HG03469 (cell line): Measurements from ENCODE around the gene PHF13.

ENCODE experiments used
- ATAC-seq: cut with Tn5 transposase; IDR thresholded peaks from one replicate; pipeline ENCODE4 v1.9.1; 2021; ENCODE audit warnings: mild to moderate bottlenecking, moderate library complexity, moderate number of reproducible peaks; ENCODE audit not compliant: unreplicated experiment

The PHF13 gene

DNA sequence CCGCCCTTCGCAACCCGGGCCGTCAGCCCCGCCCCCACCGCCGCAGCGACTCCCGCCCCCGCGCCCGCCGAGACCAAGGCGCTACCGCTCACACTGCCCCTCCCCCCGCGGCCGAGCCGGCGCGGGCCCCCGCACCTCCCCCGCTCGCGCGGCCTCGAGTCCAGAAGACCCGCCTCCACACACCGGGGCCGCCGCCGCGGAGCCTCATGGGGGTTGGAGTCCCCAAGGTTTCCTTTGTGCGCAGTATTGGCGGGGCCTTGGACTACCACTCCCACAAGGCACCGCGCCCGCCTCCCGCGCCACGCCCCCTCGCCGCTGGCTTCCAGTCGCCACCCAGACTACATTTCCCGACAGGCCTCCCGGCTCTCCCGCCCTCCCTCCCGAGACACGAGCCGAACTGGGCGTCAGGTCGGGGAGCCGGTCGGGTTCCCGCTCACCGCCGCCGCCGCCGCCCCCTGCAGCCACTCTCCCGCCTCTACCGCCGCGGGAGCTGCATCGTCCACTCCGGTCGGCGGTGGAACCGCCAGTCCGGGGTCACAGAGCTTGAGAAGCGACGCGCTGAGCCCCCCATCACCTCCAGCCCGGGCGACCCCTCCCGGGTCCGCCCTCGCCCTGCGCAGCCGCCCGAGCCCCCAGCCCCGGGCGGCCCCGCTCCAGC lies at the start of gene PHF13:
Gene PHF13, plus strand, starts transcription at position 371 of the 658 bp plus-strand sequence. CDS start 336 bp downstream, outside the sequence.
- ATAC-seq, result peak; percentile 81

DNA sequence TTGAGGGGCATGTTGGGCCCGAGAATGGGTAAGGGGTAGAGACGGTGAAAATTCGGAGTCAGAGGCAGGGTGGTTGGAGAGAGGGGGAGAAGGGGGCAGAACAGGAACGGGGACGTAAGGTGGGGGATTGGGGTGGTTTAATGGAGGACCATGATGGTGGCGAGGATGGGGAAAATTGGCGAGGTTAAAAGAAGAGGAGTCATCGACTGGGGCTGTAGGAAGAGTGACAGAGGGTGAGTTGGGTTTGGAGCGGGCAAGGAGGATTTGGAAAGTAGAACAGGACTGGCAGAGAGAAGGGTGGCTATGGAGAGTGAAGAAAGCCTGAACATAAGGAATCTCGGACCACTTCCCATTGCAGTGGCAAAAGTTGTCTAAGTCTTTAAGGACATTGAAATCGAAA lies 44.5 kb upstream of the PHF13 start:
- no peak for ATAC-seq

DNA sequence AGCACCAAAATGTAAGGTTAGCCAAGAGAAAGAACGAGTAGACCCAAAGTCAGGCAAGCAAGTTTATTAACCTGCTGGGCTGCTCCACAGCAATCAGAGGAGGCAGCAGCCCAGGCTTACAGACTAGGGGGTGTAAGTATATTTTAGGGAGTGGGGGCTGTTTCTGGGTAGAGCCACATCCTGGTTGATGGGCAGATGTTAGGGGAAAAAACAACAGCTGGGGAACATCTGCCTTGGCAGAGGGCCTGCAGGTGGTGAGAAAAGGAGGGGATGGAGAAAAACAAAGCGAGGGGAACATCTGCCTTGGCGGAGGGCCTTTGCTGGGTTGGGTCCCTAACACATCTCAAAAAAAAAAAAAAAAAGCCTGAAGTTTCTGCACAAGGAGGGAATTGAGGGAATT lies 43.4 kb upstream of the PHF13 start:
- no peak for ATAC-seq

GRCh38 chr1:6570987-6571386 lies 42.5 kb upstream of the PHF13 start:
- no peak for ATAC-seq

DNA sequence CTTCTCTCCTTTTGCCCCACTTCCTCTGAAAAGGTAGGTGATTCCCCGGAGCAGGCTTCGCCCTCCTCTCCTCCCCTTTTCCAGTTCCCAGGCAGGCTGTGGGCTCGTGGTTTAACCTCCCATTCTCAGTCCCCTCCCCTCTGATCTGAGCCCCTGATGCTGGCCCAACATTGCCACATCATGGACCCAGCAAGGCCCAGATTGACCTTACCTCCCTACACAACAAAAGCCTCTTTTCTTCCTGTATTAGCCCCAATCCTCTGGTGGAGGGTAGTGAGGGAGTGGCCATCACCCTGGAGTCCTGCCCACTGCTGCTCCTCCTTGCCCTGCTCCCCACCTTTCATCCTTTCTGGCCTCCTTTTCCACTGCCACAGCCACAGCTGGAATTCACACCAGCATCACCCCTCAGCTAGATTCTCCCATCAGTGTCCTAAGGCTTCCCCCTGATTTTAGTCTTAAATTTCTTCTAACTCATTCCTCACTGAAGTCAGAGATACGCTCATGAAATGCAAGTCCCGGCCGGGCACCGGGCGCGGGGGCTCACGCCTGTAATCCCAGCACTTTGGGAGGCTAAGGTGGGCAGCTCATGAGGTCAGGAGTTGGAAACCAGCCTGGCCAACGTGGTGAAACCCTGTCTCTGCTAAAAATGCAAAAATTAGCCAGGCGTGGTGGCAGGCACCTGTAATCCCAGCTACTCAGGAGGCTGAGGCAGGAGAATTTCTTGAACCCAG lies 40.7 kb upstream of the PHF13 start:
- ATAC-seq, result no peak

DNA sequence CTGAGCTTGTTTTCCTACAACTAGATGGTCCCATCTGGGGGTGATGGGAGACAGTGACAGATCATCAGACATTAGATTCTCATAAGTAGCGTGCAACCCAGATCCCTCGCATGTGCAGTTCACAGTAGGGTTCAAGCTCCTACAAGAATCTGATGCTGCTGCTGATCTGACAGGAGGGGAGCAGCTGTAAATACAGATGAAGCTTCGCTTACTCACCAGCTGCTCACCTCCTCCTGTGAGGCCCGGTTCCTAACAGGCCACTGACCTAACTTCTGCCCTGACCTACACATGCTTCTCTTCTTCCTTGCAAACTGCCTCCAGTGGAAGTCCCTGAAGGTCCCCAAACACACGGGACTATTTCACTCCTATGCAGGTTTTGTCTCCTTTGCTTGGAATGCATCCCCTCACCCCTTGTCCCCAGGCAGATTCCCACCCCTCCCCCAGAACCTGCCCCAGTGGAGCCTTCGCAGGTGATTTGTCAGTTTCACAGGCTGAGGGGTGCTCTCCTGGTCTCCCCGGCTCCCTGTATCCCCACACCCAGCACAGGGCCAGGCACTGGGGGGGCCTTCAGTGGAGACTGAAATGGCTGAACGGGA lies 39.4 kb upstream of the PHF13 start:
- no peak for ATAC-seq

DNA sequence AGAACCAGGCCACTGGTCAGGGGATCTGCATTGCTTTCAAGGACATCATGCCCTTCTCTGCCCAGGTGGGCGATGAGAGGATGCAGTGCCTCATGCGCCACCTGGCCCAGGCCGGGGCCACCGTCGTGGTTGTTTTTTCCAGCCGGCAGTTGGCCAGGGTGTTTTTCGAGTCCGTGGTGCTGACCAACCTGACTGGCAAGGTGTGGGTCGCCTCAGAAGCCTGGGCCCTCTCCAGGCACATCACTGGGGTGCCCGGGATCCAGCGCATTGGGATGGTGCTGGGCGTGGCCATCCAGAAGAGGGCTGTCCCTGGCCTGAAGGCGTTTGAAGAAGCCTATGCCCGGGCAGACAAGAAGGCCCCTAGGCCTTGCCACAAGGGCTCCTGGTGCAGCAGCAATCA lies 38.7 kb upstream of the PHF13 start:
- ATAC-seq, result no peak

GRCh38 chr1:6577831-6578525 lies 35.6 kb upstream of the PHF13 start:
- no peak for ATAC-seq

- no peak for ATAC-seq
Observed at GRCh38 chr1:6578624-6579373, 34.7 kb upstream of the PHF13 start.

DNA sequence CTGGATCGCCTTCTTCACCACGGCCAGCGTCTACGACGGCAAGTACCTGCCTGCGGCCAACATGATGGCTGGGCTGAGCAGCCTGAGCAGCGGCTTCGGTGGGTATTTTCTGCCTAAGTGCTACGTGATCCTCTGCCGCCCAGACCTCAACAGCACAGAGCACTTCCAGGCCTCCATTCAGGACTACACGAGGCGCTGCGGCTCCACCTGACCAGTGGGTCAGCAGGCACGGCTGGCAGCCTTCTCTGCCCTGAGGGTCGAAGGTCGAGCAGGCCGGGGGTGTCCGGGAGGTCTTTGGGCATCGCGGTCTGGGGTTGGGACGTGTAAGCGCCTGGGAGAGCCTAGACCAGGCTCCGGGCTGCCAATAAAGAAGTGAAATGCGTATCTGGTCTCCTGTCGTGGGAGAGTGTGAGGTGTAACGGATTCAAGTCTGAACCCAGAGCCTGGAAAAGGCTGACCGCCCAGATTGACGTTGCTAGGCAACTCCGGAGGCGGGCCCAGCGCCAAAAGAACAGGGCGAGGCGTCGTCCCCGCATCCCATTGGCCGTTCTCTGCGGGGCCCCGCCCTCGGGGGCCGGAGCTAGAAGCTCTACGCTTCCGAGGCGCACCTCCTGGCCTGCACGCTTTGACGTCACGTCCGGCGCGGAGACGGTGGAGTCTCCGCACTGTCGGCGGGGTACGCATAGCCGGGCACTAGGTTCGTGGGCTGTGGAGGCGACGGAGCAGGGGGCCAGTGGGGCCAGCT lies 34.0 kb upstream of the PHF13 start, which contains the start of gene ZBTB48:
Gene ZBTB48, plus strand, starts transcription at position 621 of the 745 bp plus-strand sequence. CDS start 616 bp downstream, outside the sequence.
- ATAC-seq, result peak; percentile 94

- peak; percentile 5 for ATAC-seq
Observed at GRCh38 chr1:6580119-6580592, 33.4 kb upstream of the PHF13 start.

- ATAC-seq, result no peak
Observed at GRCh38 chr1:6580593-6581409, 32.7 kb upstream of the PHF13 start.

DNA sequence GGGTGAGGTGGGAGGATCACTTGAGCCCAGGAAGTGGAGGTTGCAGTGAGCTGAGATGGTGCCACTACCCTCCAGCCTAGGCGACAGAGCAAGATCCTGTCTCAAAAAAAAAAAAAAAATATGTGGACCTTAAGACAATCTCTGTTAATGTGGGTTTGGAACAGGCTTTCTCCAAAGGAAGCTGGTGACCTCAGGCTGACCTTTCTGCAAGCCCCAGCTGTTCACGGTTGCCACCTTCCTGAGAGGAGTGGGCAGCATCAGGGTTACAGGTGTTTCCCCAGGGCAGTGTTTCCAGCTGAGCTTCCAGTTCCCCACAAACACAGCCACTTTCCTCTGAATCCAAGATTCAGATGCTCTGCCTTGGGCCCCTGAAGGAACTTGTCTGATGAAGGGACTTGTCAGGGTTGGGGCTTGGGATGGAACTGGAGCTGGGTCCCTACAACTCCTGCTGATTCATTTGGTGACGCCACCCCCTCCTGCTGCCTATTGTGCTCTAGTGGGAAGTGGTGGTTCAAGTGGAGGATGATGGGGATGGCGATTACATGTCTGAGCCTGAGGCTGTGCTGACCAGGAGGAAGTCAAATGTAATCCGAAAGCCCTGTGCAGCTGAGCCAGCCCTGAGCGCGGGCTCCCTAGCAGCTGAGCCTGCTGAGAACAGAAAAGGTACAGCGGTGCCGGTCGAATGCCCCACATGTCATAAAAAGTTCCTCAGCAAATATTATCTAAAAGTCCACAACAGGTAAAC lies 31.8 kb upstream of the PHF13 start:
- no peak for ATAC-seq

DNA sequence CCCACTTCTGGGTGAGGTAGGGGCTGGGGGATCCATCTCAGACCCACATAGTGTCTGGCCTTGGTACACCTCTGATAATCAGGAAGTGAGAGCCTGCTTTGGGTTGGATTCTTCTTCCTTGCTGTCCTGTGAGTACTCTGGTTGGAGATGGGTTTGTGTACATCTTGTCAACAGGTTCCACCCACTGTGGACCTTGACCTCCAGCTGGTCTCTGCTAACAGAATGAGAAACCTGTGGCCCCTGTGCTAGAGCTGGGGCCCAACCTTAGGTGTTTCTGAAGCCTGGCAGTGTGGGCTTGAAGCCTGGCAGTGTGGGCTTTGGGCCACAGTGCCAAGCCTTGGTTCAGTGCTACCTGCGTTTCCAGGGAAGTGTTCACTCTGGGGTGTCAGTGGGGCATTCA lies 31.2 kb upstream of the PHF13 start:
- no peak for ATAC-seq

- ATAC-seq, result no peak
Observed at GRCh38 chr1:6584126-6585080, 29.1 kb upstream of the PHF13 start.

DNA sequence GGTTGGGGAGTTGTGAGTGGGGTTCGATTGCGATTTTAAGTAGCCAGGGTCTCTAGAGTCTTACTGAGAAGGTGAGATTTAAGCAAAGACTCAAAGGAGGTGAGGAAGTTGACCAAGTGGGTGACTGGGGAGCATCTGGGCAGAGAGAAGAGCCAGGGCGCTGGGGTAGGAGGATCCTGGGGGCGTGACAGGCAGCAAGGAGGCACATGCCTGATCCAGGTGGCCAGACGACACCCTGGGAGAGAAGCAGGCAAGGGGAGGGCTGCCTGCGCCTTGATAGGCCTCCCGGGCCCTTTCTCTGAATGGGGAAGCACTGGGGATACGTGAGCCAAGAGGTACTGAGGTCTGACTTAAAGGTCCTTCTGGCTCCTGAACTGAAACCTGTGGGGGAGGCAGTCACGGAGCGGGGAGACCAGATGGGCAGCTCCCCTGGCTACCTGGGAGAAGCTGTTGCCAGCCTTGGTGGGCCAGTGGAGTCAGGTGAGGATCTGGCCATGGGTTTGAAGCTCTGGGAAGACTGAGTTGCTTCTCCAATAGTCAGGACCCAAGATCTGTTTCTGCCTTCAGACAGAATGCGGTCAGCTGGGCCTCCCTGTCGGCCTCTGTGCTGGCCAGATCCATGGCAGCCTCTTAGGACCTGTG lies 28.3 kb upstream of the PHF13 start:
- no peak for ATAC-seq

GRCh38 chr1:6585841-6586240 lies 27.7 kb upstream of the PHF13 start:
- no peak for ATAC-seq
